NCI-H2171 (cell line): ENCODE results near the gene MYOD1.

Experiments
- DNase-seq: peaks from one replicate; lab custom pipeline; 2025; lab: John Stamatoyannopoulos, UW

The MYOD1 gene

DNA sequence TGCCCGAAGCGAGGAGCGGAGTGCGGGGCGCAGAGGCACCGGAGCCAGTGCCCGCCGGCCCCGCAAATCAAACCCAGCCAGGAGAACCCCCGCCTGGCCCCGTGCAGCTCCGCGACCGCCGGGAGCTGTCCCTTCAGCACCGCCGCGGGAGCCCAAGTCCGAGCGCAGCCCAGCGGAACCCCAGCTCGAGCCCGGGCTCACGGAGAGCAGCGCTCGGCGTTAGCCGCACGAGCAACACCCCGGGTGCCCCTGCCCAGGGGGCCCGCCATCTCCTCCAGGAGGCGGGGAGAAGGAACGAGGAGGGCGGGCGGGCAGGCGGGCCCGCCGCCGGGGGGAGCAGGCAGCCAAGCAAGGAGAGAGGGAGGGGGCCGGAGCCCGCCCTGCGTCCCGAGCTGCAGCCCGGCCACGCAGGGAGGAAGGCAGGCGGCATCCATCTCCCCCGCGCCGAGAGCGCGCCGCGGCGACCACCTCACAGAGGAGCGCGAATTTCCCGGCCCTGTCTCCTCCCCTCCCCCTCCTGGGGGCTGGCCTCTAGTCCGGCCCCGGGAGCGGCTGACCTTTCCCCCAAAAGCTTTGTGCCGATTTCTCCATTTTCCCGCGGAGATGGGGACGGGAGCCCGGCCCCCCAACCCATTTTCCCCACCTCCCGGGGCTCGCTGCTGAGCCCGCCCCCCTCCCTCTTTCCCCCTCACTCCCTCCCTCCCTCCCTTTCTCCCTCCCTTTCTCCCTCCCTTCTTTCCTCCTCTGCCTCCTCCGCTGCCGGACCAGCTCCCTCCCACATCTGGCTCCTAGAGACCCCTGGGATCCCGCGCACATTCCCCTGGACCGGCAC lies 15.8 kb downstream of the MYOD1 start:
- DNase-seq, result peak; percentile 6

DNA sequence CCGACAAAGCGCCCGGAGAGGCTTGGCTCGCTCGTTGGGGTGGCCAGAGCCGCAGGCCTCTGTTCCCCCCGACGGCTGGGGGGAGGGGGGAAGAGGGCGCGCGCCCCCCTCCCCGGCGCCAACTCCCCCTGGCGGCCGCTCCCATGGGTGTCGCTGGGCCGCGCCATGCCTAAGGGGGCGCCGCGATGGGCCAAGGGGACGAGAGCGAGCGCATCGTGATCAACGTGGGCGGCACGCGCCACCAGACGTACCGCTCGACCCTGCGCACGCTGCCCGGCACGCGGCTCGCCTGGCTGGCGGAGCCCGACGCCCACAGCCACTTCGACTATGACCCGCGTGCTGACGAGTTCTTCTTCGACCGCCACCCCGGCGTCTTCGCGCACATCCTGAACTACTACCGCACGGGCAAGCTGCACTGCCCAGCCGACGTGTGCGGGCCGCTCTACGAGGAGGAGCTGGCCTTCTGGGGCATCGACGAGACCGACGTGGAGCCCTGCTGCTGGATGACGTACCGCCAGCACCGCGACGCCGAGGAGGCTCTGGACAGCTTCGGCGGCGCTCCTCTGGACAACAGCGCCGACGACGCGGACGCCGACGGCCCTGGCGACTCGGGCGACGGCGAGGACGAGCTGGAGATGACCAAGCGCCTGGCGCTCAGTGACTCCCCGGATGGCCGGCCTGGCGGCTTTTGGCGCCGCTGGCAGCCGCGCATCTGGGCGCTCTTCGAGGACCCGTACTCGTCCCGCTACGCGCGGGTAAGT lies 16.6 kb downstream of the MYOD1 start:
- no peak for DNase-seq

GRCh38 chr11:17736579-17736893 lies 17.2 kb downstream of the MYOD1 start:
- no peak for DNase-seq

DNA sequence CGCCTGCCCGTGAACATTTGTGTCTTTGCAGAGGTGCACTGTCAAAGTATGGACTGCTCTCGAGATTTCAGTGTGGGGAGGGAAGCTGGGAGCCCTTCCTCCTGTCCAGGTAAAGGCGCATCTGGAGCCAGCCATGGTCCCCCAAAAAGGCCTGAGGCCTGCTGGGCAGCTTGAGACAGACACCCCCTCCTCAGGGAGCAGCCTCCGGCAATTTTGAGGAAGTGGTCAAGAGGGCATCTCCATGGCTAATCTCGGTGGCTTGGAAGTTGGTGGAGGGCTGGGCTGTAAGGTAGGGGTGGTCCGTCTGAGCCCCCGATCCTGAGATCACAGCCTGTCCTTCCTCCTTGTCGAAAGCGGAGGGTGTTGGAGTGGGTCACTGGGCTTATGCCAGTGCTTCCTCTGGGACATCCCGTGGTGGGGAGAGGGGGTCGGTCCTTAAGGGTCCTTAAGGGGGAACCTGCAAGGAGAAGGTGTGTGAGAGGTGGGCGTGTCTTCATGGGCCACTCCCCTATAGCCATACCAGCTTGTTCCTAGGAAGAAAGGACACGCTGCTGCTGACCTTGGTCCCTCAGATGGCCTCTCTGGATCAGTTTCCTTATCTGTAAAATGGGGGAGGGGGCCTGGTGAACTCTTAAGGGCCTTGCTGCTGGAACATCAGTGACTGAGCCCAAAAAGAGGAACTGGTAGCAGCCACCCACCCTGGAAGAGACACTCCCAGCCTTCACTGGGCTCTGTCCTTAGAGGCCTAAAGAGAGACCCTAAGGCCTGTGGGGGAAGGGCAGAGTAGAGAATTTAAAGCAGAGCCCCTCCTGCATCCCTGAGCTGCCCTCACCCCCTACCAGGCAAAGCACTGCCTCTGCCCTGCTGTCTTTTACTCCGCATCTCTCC lies 17.8 kb downstream of the MYOD1 start:
- no peak for DNase-seq

- DNase-seq, result no peak
Measured at GRCh38 chr11:17738151-17738973, 19.0 kb downstream of the MYOD1 start.

- no peak for DNase-seq
Measured at GRCh38 chr11:17739945-17740338, 20.6 kb downstream of the MYOD1 start.

GRCh38 chr11:17740649-17741235 lies 21.4 kb downstream of the MYOD1 start:
- no peak for DNase-seq

GRCh38 chr11:17741487-17741886 lies 22.1 kb downstream of the MYOD1 start:
- no peak for DNase-seq

DNA sequence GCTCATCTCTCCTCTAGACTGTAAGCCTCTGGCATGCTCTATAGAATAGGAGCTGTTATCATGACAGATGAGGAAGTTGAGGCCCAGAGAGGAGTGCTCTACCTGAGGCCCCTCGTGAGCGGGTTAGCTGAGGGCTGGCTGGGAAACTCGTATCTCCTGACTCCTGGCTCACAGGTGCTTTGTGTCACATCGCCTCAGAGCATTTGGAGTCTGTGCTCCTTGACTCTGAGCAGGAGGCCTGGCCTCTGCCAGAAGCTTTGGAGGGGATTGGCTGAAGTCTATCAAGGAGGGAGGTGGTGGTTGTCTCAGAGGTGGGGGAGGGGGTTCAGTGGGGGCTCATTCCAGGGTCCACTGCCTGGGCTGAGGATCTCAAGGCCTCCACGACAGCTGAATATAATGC lies 22.6 kb downstream of the MYOD1 start:
- DNase-seq, result no peak

DNA sequence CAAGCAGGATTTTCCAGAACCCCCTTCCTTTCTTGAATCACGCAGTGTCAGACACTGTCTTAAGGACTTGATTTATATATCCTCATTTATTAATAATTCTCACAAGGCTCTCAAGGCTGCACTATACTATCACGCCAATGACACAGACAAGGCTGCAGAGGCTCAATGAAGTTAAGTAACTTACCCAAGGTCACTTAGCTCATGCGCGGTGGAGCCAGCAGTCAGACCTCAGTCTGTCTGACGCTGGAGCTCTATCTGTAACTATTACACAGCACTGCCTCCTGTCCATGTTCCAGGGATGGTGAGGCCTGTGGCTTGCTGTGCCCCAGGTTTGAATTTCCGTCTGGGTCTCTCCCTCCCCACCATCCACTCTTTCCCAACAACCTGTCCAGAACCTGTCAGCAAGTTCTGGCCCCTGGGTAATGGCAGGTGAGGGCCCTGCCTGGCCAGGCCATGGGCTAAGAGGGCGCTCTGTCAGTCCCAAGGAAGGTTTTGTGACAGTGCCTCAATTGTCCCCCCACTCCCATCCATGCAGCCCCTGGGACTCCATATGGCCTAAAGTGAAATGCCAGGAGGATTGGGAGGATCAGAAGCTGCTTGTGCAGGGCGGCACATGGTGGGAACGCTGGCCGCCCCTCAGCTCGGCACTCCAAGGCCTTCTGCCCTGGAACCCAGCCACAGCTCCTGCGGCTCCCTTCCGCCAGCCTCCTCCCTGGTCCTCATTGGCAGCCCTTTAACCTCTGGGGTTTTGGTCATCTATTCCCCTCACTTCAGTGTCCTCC lies 23.8 kb downstream of the MYOD1 start:
- no peak for DNase-seq

- no peak for DNase-seq
Measured at GRCh38 chr11:17743808-17744119, 24.4 kb downstream of the MYOD1 start.

- no peak for DNase-seq
Measured at GRCh38 chr11:17744151-17744940, 25.0 kb downstream of the MYOD1 start.

GRCh38 chr11:17745023-17745772 lies 25.8 kb downstream of the MYOD1 start:
- DNase-seq, result no peak

- no peak for DNase-seq
Measured at GRCh38 chr11:17746096-17746495, 26.7 kb downstream of the MYOD1 start.

GRCh38 chr11:17747131-17747955 lies 28.0 kb downstream of the MYOD1 start:
- no peak for DNase-seq

DNA sequence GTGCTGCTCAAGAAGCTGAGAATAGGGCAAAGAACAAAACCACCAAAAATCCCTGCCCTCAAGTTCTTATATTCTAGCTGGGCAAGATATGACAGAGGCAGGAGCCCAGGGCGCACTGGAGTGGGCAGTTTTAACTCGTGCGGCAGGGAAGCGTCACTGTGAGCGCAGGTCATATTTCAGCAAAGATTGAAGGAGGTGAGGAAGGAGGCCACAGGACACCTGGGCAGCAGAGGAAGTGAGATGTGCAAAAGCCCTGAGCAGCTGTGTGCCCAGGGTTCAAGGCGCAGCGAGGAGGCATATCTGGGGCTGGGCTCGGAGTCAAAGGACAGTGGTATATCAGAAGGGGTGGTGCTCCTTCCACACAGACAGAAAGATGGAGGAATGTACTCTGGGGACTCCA lies 28.7 kb downstream of the MYOD1 start:
- DNase-seq, result no peak

DNA sequence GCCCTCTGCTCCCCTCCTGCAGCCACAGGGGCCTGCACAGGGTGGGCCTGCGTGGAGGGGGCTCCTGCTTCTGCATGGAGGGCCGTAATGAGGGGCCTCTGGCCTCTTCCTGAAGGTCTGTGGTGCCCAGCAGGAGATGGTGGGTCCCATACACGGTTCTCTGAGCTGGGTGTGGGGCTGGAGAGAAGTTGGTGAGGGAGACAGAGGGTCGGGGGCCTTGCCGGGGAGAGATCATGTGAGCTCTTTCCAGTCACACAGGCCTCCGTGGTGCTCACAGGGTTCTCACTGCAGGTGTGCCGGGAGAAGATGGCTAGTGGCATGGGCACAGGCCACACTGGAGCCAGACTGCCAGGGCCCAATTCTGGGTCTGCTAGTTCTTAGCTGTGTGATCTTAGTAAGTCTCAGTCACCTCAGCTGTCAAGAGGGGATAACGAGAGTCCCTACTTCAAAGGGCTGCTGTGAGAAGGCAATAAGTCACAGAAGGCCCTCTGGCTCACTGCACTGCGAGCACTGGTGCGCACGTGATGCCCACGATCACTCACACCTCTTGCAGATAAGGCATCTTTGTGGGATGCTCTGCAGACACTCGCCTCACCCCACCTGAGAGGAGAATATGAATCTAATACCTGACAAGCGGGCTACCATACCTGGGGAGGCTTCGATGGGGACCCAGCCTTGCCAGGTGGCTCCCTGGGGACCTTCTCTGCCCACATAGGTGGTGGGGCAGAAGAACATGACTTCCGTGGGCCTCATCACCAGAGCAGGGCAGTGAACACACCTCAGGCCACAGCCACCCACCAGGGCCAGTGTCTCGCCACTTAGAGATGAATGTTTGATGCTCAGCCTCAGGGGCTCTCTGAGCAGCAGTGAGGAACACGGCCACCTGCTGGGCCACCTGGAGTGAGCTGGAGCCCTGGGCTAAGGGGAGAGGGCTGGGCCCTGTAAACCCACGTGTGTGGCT lies 29.7 kb downstream of the MYOD1 start:
- DNase-seq, result no peak
